GM12891 (cell line): ENCODE results near the gene ENOX1.

Experiments
- POLR2A ChIP-seq: IDR thresholded peaks from 2 replicates; pipeline ENCODE4 v1.6.1; 2011; ENCODE audit warnings: low read depth, low read length, control low read depth
- TAF1 ChIP-seq: IDR thresholded peaks from 2 replicates; pipeline ENCODE4 v1.6.1; 2011; ENCODE audit warnings: low read depth, low read length, control low read depth

DNA sequence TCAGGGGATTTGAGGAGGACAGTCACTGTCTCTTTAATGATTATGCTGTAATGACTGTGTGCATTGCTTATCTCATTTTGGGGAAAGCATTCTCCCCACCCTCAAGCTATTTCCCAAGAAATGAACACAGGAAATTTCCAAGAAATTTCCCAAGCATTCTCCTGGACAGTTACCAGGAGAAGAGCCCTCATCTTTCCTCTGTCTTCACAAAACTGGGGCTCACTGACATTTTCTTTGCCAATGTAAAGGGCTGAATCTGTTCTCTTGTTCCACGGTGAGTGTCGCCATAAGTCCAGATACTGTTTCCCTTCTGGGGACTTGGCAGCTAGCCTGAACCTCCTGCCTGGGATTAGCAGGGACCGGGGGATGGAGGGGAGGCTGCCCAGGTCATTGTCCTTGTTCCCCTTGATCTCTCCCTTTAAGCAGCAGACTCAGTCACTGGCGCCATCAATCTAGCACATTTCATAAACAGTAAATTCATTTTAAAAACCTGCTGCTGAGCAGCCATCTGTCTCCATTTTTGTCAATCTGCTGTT lies 590.6 kb downstream of the ENOX1 start:
- TF ChIP-seq POLR2A (no peak), TAF1 (no peak)
